ENCODE data around the gene PAM16. TPM values are rescaled to one million over a fixed set of nuclear protein-coding genes. Genes with fewer than 3 reads are reported as not detected.

The PAM16 gene
- total RNA-seq, 1 donor from 2014 or later = 67.3 TPM

GRCh38 chr16:4293822-4294457, 57.2 kb downstream of the PAM16 start:
- H3K4me1 ChIP-seq = peaks cover 40% of the 10 kb centered on the region
- H3K9me3 ChIP-seq (replicated peaks) = no peaks in the 10 kb centered on the region
- H3K27me3 ChIP-seq (ENCODE audit: low read depth) = no peaks in the 10 kb centered on the region
- no peak for TF ChIP-seq CTCF (IDR thresholded peaks at IDR 0.05; ENCODE audit: borderline replicate concordance)
- H3K27ac ChIP-seq (replicated peaks) = peak overlapping the region; percentile 52
- intact Hi-C loops (cut with micrococcal nuclease) = no loop called here
- DNase-seq = peak; percentile 46
- H3K36me3 ChIP-seq = no peaks in the 10 kb centered on the region
- peak overlapping the region; percentile 30 for H3K4me3 ChIP-seq

- Histone ChIP-seq H3K9me3 (replicated peaks) (no peaks in the 10 kb centered on the region), H3K4me1 (peaks cover 40% of the 10 kb centered on the region), H3K4me3 (peak overlapping the region; percentile 30), H3K27me3 (ENCODE audit: low read depth) (no peaks in the 10 kb centered on the region), H3K36me3 (no peaks in the 10 kb centered on the region), H3K27ac (replicated peaks) (peak overlapping the region; percentile 52)
- no peak for TF ChIP-seq CTCF (IDR thresholded peaks at IDR 0.05; ENCODE audit: borderline replicate concordance)
- DNase-seq = no peak
- intact Hi-C loops (cut with micrococcal nuclease) = no loop called here
These were observed 57.9 kb downstream of the PAM16 start for GRCh38 chr16:4293181-4293716.

DNA sequence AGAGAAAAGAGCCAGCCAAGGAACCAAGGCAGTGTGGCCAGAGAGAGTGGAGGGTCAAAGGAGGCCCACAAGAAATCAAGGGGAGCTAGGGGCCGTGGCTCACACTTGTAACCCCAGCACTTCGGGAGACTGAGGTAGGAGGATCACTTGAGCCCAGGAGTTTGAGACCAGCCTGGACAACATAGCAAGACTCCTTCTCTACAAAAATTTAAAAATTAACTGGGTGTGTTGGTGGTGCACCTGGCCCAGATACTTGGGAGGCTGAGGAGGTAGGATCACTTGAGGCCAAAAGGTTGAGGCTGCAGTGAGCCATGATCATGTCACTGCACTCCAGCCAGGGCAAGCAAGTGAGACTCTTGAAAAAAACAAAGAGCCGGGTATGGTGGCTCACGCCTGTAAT, 59.4 kb downstream of the PAM16 start:
- intact Hi-C loops (cut with micrococcal nuclease) = no loop called here

More for the DNA sequence above, 59.4 kb downstream of the PAM16 start:
- peaks cover 43% of the 10 kb centered on the region for H3K4me1 ChIP-seq
- H3K27ac ChIP-seq (replicated peaks) = peak overlapping the region; percentile 38
- H3K4me3 ChIP-seq = no peak overlapping the region
- H3K27me3 ChIP-seq (ENCODE audit: low read depth) = no peaks in the 10 kb centered on the region
- no peak for TF ChIP-seq CTCF (IDR thresholded peaks at IDR 0.05; ENCODE audit: borderline replicate concordance)
- no peaks in the 10 kb centered on the region for H3K9me3 ChIP-seq (replicated peaks)
- no peaks in the 10 kb centered on the region for H3K36me3 ChIP-seq
- no peak for DNase-seq

Other genes starting within 250 kb of the PAM16 start
- 44.3 TPM for gene ADCY9, start 234.9 kb downstream of the PAM16 start, total RNA-seq
- 445 TPM for gene SRL, start 109.2 kb downstream of the PAM16 start, total RNA-seq
- gene TFAP4, start 78.3 kb downstream of the PAM16 start, total RNA-seq = 2.6 TPM
- 17.2 TPM for gene GLIS2, start 35.3 kb downstream of the PAM16 start, total RNA-seq
- 5.5 TPM for gene VASN, start 20.5 kb upstream of the PAM16 start, total RNA-seq
- gene CORO7, start 65.3 kb upstream of the PAM16 start, total RNA-seq = 12.5 TPM
- 74.2 TPM for gene DNAJA3, start 74.5 kb upstream of the PAM16 start, total RNA-seq
- 21.9 TPM for gene NMRAL1, start 123.3 kb upstream of the PAM16 start, total RNA-seq
- 115 TPM for gene HMOX2, start 125.1 kb upstream of the PAM16 start, total RNA-seq
- 48.5 TPM for gene CDIP1, start 187.5 kb upstream of the PAM16 start, total RNA-seq
- gene C16orf96, start 205.0 kb upstream of the PAM16 start, total RNA-seq = 0.08 TPM

Data from left ventricle myocardium inferior (tissue), 1 donor.